Liver (tissue), 9 donors: ENCODE measurements around the gene FOXO1. TPM values are rescaled to one million over a fixed set of nuclear protein-coding genes. Genes with fewer than 3 reads are reported as not detected.
A peak's percentile ranks its signal among the peaks of the same experiment; 100 is the strongest.

Source experiments
- DNase-seq: peaks from one replicate; pipeline ENCODE4 v3.0.0-alpha.2; 2017; ENCODE audit warnings: low spot score
- H3K27ac ChIP-seq, 2 donors: one replicate each; pipeline ENCODE4 v1.7.0; 2013; ENCODE audit warnings: inconsistent platforms in 2 of 2, low read length in 2 of 2, control low read depth in 1 of 2, low read depth in 1 of 2, mild to moderate bottlenecking in 1 of 2
- H3K27me3 ChIP-seq, 4 donors: one replicate each; pipeline versions ENCODE4 v1.6.1 to v1.7.0; 2013; ENCODE audit warnings: low read length in 3 of 4, inconsistent platforms in 1 of 4, mild to moderate bottlenecking in 1 of 4, moderate library complexity in 1 of 4; ENCODE audit not compliant: control insufficient read depth in 4 of 4, insufficient read depth in 4 of 4
- H3K36me3 ChIP-seq, 4 donors: one replicate each; pipeline versions ENCODE4 v1.6.1 to v1.7.0; 2013; ENCODE audit warnings: low read length in 3 of 4, mild to moderate bottlenecking in 3 of 4, low read depth in 1 of 4, moderate library complexity in 1 of 4; ENCODE audit not compliant: control insufficient read depth in 4 of 4, insufficient read depth in 3 of 4
- H3K4me1 ChIP-seq, 4 donors: one replicate each; pipeline versions ENCODE4 v1.6.1 to v1.7.0; 2013; ENCODE audit warnings: low read length in 3 of 4, mild to moderate bottlenecking in 3 of 4, moderate library complexity in 1 of 4; ENCODE audit not compliant: control insufficient read depth in 4 of 4, insufficient read depth in 4 of 4
- H3K4me3 ChIP-seq, 3 donors: one replicate each; pipeline versions ENCODE4 v1.6.1 to v1.7.0; 2013; ENCODE audit warnings: low read length in 3 of 3, control low read depth in 1 of 3, low read depth in 1 of 3, mild to moderate bottlenecking in 1 of 3
- H3K9ac ChIP-seq, 2 donors: one replicate each; pipeline ENCODE4 v1.7.0; 2013; ENCODE audit warnings: low read length in 2 of 2, mild to moderate bottlenecking in 2 of 2, moderate library complexity in 2 of 2, control low read depth in 1 of 2, low read depth in 1 of 2
- H3K9me3 ChIP-seq, 4 donors: one replicate each; pipeline versions ENCODE4 v1.6.1 to v1.7.0; 2013; ENCODE audit warnings: low read length in 3 of 4; ENCODE audit not compliant: control insufficient read depth in 4 of 4
- ATF3 ChIP-seq: IDR thresholded peaks from 2 replicates; pipeline ENCODE4 v1.6.1; 2016; ENCODE audit warnings: antibody characterized with exemption
- CTCF ChIP-seq: fragments of 150-350 bp; IDR thresholded peaks from 2 replicates; pipeline ENCODE4 v1.5.1; 2017; ENCODE audit warnings: improper control_type of control experiment, low read depth, low read length; ENCODE audit not compliant: missing input control
- EGR1 ChIP-seq, 2 donors: IDR thresholded peaks; 2 replicates each; pipeline ENCODE4 v1.6.1; 2016 to 2018; ENCODE audit warnings: antibody characterized with exemption in 2 of 2, low read depth in 2 of 2
- FOXA1 ChIP-seq: IDR thresholded peaks from 2 replicates; pipeline ENCODE4 v1.6.1; 2016; ENCODE audit warnings: antibody characterized with exemption
- FOXA2 ChIP-seq: IDR thresholded peaks from 2 replicates; pipeline ENCODE4 v1.6.1; 2016; ENCODE audit warnings: antibody characterized with exemption
- GABPA ChIP-seq, 2 donors: IDR thresholded peaks in 1 of 2; conservative IDR thresholded peaks in 1 of 2; 2 replicates each; pipeline ENCODE4 v1.6.1; 2016; ENCODE audit warnings: antibody characterized with exemption in 2 of 2, mild to moderate bottlenecking in 1 of 2, moderate library complexity in 1 of 2
- HNF4A ChIP-seq, 2 donors: conservative IDR thresholded peaks; 2 replicates each; pipeline ENCODE4 v1.6.1; 2016; ENCODE audit warnings: antibody characterized with exemption in 2 of 2, mild to moderate bottlenecking in 2 of 2
- HNF4G ChIP-seq: IDR thresholded peaks from 2 replicates; pipeline ENCODE4 v1.6.1; 2016; ENCODE audit warnings: antibody characterized with exemption
- JUND ChIP-seq, 2 donors: IDR thresholded peaks; 2 replicates each; pipeline ENCODE4 v1.6.1; 2016; ENCODE audit warnings: antibody characterized with exemption in 2 of 2
- MAX ChIP-seq: IDR thresholded peaks from 2 replicates; pipeline ENCODE4 v1.6.1; 2016; ENCODE audit warnings: antibody characterized with exemption
- NR2F2 ChIP-seq: IDR thresholded peaks from 2 replicates; pipeline ENCODE4 v1.6.1; 2016; ENCODE audit warnings: antibody characterized with exemption
- RAD21 ChIP-seq, 2 donors: IDR thresholded peaks; 2 replicates each; pipeline ENCODE4 v1.6.1; 2016; ENCODE audit warnings: antibody characterized with exemption in 2 of 2, mild to moderate bottlenecking in 2 of 2
- RXRA ChIP-seq, 2 donors: IDR thresholded peaks; 2 replicates each; pipeline ENCODE4 v1.6.1; 2017 to 2018; ENCODE audit warnings: antibody characterized with exemption in 2 of 2, mild to moderate bottlenecking in 1 of 2
- SP1 ChIP-seq: IDR thresholded peaks from 2 replicates; pipeline ENCODE4 v1.6.1; 2018; ENCODE audit warnings: antibody characterized with exemption, mild to moderate bottlenecking
- TAF1 ChIP-seq: conservative IDR thresholded peaks from 2 replicates; pipeline ENCODE4 v1.6.1; 2016; ENCODE audit warnings: antibody characterized with exemption, mild to moderate bottlenecking
- YY1 ChIP-seq: IDR thresholded peaks from 2 replicates; pipeline ENCODE4 v1.6.1; 2016; ENCODE audit warnings: antibody characterized with exemption, mild to moderate bottlenecking
- ZBTB33 ChIP-seq: IDR thresholded peaks from 2 replicates; pipeline ENCODE4 v1.6.1; 2016; ENCODE audit warnings: antibody characterized with exemption
- WGBS: extraction: QIAGEN DNeasy Blood & Tissue Kit; methylation state at CpG from one replicate; pipeline ENCODE4 v1.1.7; 2013; 5-methylcytosine and 5-hydroxymethylcytosine counted together
- polyA plus RNA-seq, 2 donors: library from polyadenylated mRNA; stranded (reverse) in 1 of 2; unstranded in 1 of 2; fragments of 200-250 nt in 1 of 2; fragments of >200 nt in 1 of 2; fragmentation: Nextera tagmentation in 1 of 2; extraction: Ambion mirVana in 1 of 2; gene quantifications; one replicate each; pipeline versions ENCODE4 v1.2.1 to v1.2.3, GENCODE V29; 2013 to 2015
- total RNA-seq, 2 donors: library from RNA; depleted of rRNA; stranded (reverse); fragments of >200 nt; gene quantifications; one replicate each; pipeline ENCODE4 v1.2.3, GENCODE V29; 2014
- donor health status: healthy.
- donor health status: healthy.
- donor health status: healthy.
- donor health status: healthy.
- donor health status: healthy.

Gene FOXO1
- total and polyA plus RNA-seq, 4 donors = 5.4 to 23.6 (median 8.6) TPM

GRCh38 chr13:40681341-40682146, 15.1 kb upstream of the FOXO1 start:
- no peak overlapping the region for H3K9ac ChIP-seq
- no peaks in the 10 kb centered on the region for H3K27me3 ChIP-seq
- no peaks in the 10 kb centered on the region for H3K4me1 ChIP-seq
- peak; percentile 38 for DNase-seq
- WGBS = 79% methylated on average over 7 of the region's 7 CpGs
- no peaks in the 10 kb centered on the region for H3K36me3 ChIP-seq
- H3K4me3 ChIP-seq = no peak overlapping the region
- no peaks in the 10 kb centered on the region for H3K9me3 ChIP-seq
- H3K27ac ChIP-seq = no peak overlapping the region
- no peak for TF ChIP-seq GABPA (IDR thresholded peaks at IDR 0.05 in 1 of 2, conservative IDR thresholded peaks at IDR 0.05 in 1 of 2)
- peak; percentile 52 for TF ChIP-seq NR2F2
- TF ChIP-seq HNF4G = no peak
- TF ChIP-seq FOXA1 = no peak
- no peak for TF ChIP-seq RXRA (IDR thresholded peaks at IDR 0.05)
- no peak for TF ChIP-seq JUND (IDR thresholded peaks at IDR 0.05)
- no peak for TF ChIP-seq TAF1

- H3K27ac ChIP-seq = no peak overlapping the region
- H3K4me3 ChIP-seq = no peak overlapping the region
- no peaks in the 10 kb centered on the region for H3K27me3 ChIP-seq
- H3K36me3 ChIP-seq = no peaks in the 10 kb centered on the region
- H3K4me1 ChIP-seq = no peaks in the 10 kb centered on the region
- WGBS = 93% methylated on average over 7 of the region's 7 CpGs
- no peaks in the 10 kb centered on the region for H3K9me3 ChIP-seq
- no peak for DNase-seq
- no peak overlapping the region for H3K9ac ChIP-seq
- TF ChIP-seq EGR1 (IDR thresholded peaks at IDR 0.05; ENCODE audit: low read depth in 2 of 2) = no peak
- TF ChIP-seq CTCF = no peak
- no peak for TF ChIP-seq FOXA1
- TF ChIP-seq NR2F2 = no peak
- TF ChIP-seq ZBTB33 = no peak
- no peak for TF ChIP-seq HNF4A (conservative IDR thresholded peaks at IDR 0.05)
- no peak for TF ChIP-seq TAF1
- no peak for TF ChIP-seq GABPA (IDR thresholded peaks at IDR 0.05 in 1 of 2, conservative IDR thresholded peaks at IDR 0.05 in 1 of 2)
- no peak for TF ChIP-seq FOXA2
- no peak for TF ChIP-seq ATF3
- TF ChIP-seq JUND (IDR thresholded peaks at IDR 0.05) = no peak
- no peak for TF ChIP-seq SP1
- TF ChIP-seq MAX = no peak
- TF ChIP-seq YY1 = no peak
- TF ChIP-seq HNF4G = no peak
- TF ChIP-seq RAD21 (IDR thresholded peaks at IDR 0.05) = no peak
Observed at GRCh38 chr13:40680659-40681323, 14.3 kb upstream of the FOXO1 start.
